Measurements from ENCODE around the gene ARSJ. TPM values are rescaled to one million over a fixed set of nuclear protein-coding genes. Genes with fewer than 3 reads are reported as not detected.

ARSJ gene
- total and polyA plus RNA-seq, 7 donors: 0.03 to 0.35 (median 0.21) TPM

GRCh38 chr4:113908829-113909228, 70.6 kb downstream of the ARSJ start:
- TF ChIP-seq CTCF (IDR thresholded peaks at IDR 0.05): peak; percentile 26
- DNase-seq (no peak), ATAC-seq (no peak)
- H3K27ac ChIP-seq: no peak overlapping the region
- intact Hi-C loops (cut with DNase I): loop anchor here (5.0 to 10.0 kb wide), 3 partner anchors 364 to 514 kb away; no protein-coding TSS in a partner anchor
- no peak overlapping the region for H3K4me3 ChIP-seq
- no peaks in the 10 kb centered on the region for H3K36me3 ChIP-seq (ENCODE audit: insufficient read depth in 1 of 2, low read depth in 1 of 2)
- no peaks in the 10 kb centered on the region for H3K9me3 ChIP-seq
- no peaks in the 10 kb centered on the region for H3K27me3 ChIP-seq (ENCODE audit: insufficient read depth in 3 of 3, low read length in 2 of 3)
- no peaks in the 10 kb centered on the region for H3K4me1 ChIP-seq

GRCh38 chr4:113907559-113907958, 71.9 kb downstream of the ARSJ start:
- ATAC-seq (no peak), DNase-seq (no peak)
- Histone ChIP-seq H3K27ac (no peak overlapping the region), H3K27me3 (ENCODE audit: insufficient read depth in 3 of 3, low read length in 2 of 3) (no peaks in the 10 kb centered on the region), H3K4me3 (no peak overlapping the region), H3K36me3 (ENCODE audit: insufficient read depth in 1 of 2, low read depth in 1 of 2) (no peaks in the 10 kb centered on the region), H3K9me3 (no peaks in the 10 kb centered on the region), H3K4me1 (no peaks in the 10 kb centered on the region)
- TF ChIP-seq CTCF (IDR thresholded peaks at IDR 0.05): no peak
- WGBS, 3 donors: 96 to 99% (median 97%) methylated on average over 1 of the region's 1 CpG
- intact Hi-C loops (cut with DNase I): loop anchor here (5.0 to 10.0 kb wide), 3 partner anchors 363 to 513 kb away; no protein-coding TSS in a partner anchor

GRCh38 chr4:113905301-113905700, 74.1 kb downstream of the ARSJ start:
- H3K4me1 ChIP-seq: no peaks in the 10 kb centered on the region
- H3K36me3 ChIP-seq (ENCODE audit: insufficient read depth in 1 of 2, low read depth in 1 of 2): no peaks in the 10 kb centered on the region
- no peaks in the 10 kb centered on the region for H3K27me3 ChIP-seq (ENCODE audit: insufficient read depth in 3 of 3, low read length in 2 of 3)
- no peak overlapping the region for H3K27ac ChIP-seq
- intact Hi-C loops (cut with DNase I): loop anchor here (5.0 to 10.0 kb wide), 3 partner anchors 360 to 510 kb away; no protein-coding TSS in a partner anchor
- DNase-seq (no peak), ATAC-seq (no peak)
- TF ChIP-seq CTCF (IDR thresholded peaks at IDR 0.05): no peak
- H3K4me3 ChIP-seq: no peak overlapping the region
- H3K9me3 ChIP-seq: no peaks in the 10 kb centered on the region
- WGBS, 3 donors: 83 to 100% (median 88%) methylated on average over 1 of the region's 1 CpG

GRCh38 chr4:113904877-113905276, 74.6 kb downstream of the ARSJ start:
- ATAC-seq: no peak
- intact Hi-C loops (cut with DNase I): loop anchor here (5.0 to 10.0 kb wide), 3 partner anchors 360 to 510 kb away; no protein-coding TSS in a partner anchor

More at GRCh38 chr4:113904877-113905276, 74.6 kb downstream of the ARSJ start:
- no peaks in the 10 kb centered on the region for H3K4me1 ChIP-seq
- no peak for DNase-seq
- no peak overlapping the region for H3K27ac ChIP-seq
- WGBS, 3 donors: 59 to 74% (median 71%) methylated on average over 1 of the region's 1 CpG
- no peaks in the 10 kb centered on the region for H3K9me3 ChIP-seq
- H3K4me3 ChIP-seq: no peak overlapping the region
- H3K27me3 ChIP-seq (ENCODE audit: insufficient read depth in 3 of 3, low read length in 2 of 3): no peaks in the 10 kb centered on the region
- TF ChIP-seq CTCF (IDR thresholded peaks at IDR 0.05): no peak
- H3K36me3 ChIP-seq (ENCODE audit: insufficient read depth in 1 of 2, low read depth in 1 of 2): no peaks in the 10 kb centered on the region

All from psoas muscle (tissue), 8 donors.